Epithelial cell of esophagus (primary cell): Measurements from ENCODE around the gene TBX6.
A peak's percentile ranks its signal among the peaks of the same experiment; 100 is the strongest.

Experiments used
- DNase-seq: peaks from one replicate; pipeline ENCODE4 v3.0.0; 2010; ENCODE audit warnings: low read depth
- H3K4me3 ChIP-seq: 2 replicates; pipeline ENCODE4 v1.5.1; 2011; ENCODE audit warnings: mild to moderate bottlenecking, low read length, control low read depth
- CTCF ChIP-seq: IDR thresholded peaks from 2 replicates; pipeline ENCODE4 v1.5.1; 2011; ENCODE audit warnings: low read depth, mild to moderate bottlenecking, low read length, control low read depth, inconsistent platforms; ENCODE audit not compliant: insufficient read depth; ENCODE audit errors: missing control alignments

Gene TBX6

GRCh38 chr16:30063893-30064728 is 27.6 kb downstream of the TBX6 start:
- TF ChIP-seq CTCF, result peak; percentile 31
- peak; percentile 56 for DNase-seq
- H3K4me3 ChIP-seq, result peak overlapping the region; percentile 96

GRCh38 chr16:30063278-30063892 is 28.3 kb downstream of the TBX6 start:
- no peak for TF ChIP-seq CTCF
- H3K4me3 ChIP-seq, result peak overlapping the region; percentile 96
- DNase-seq, result no peak

- H3K4me3 ChIP-seq, result no peak overlapping the region
- no peak for DNase-seq
- no peak for TF ChIP-seq CTCF
Observed at GRCh38 chr16:30060836-30061554, 30.7 kb downstream of the TBX6 start.

- no peak overlapping the region for H3K4me3 ChIP-seq
- no peak for TF ChIP-seq CTCF
- no peak for DNase-seq
Observed at GRCh38 chr16:30060346-30060745, 31.4 kb downstream of the TBX6 start.

- DNase-seq, result peak; percentile 88
- peak; percentile 70 for TF ChIP-seq CTCF
- no peak overlapping the region for H3K4me3 ChIP-seq
Observed at GRCh38 chr16:30054959-30055553, 36.7 kb downstream of the TBX6 start.

GRCh38 chr16:30054451-30054850 is 37.3 kb downstream of the TBX6 start:
- no peak overlapping the region for H3K4me3 ChIP-seq
- TF ChIP-seq CTCF, result no peak

More at GRCh38 chr16:30054451-30054850, 37.3 kb downstream of the TBX6 start:
- DNase-seq, result no peak
